HAP-1 (cell line): ENCODE results near the gene FAM111A.

Experiments used
- DNase-seq, 2 experiments: peaks; one replicate each; pipeline ENCODE4 v3.0.0-alpha.2; 2016 to 2020; ENCODE audit warnings: low spot score in 2 of 2
- H3K27me3 ChIP-seq: fragments of 250-450 bp; sonication (Bioruptor Pico); 2 replicates; pipeline ENCODE4 v1.5.1; 2020; ENCODE audit warnings: low read depth, mild to moderate bottlenecking, moderate library complexity
- H3K36me3 ChIP-seq: fragments of 250-450 bp; sonication (Bioruptor Pico); replicated peaks from 2 replicates; pipeline ENCODE4 v1.5.1; 2020; ENCODE audit warnings: mild to moderate bottlenecking
- H3K4me1 ChIP-seq: fragments of 250-450 bp; sonication (Bioruptor Pico); 2 replicates; pipeline ENCODE4 v1.5.1; 2020; ENCODE audit warnings: mild to moderate bottlenecking
- H3K4me3 ChIP-seq: fragments of 250-450 bp; sonication (Bioruptor Pico); 2 replicates; pipeline ENCODE4 v1.5.1; 2020; ENCODE audit warnings: mild to moderate bottlenecking, moderate library complexity
- H3K9me3 ChIP-seq: fragments of 250-450 bp; sonication (Bioruptor Pico); 2 replicates; pipeline ENCODE4 v1.5.1; 2020; ENCODE audit warnings: mild to moderate bottlenecking, moderate library complexity
- in situ Hi-C: fragments of 300-500 bp; cut with MboI; formaldehyde crosslinking; loops from 3 replicates; pipeline ENCODE4 v1.14.3; 2020; ENCODE audit warnings: low sequenced_read_pairs, inconsistent platforms, mixed read lengths

Gene FAM111A

GRCh38 chr11:59179121-59179520 is 36.5 kb downstream of the FAM111A start:
- 0 out of 2 replicates have a peak, but pooled peaks cover 4% of the 10 kb centered on the region for H3K9me3 ChIP-seq
- no peaks in the 10 kb centered on the region for H3K27me3 ChIP-seq
- in situ Hi-C loops, result no loop called here
- DNase-seq, result no peak
- H3K4me3 ChIP-seq, result no peak overlapping the region
- peaks cover 8% of the 10 kb centered on the region for H3K4me1 ChIP-seq
- H3K36me3 ChIP-seq, result peaks cover 5% of the 10 kb centered on the region

GRCh38 chr11:59180168-59180776 is 37.6 kb downstream of the FAM111A start:
- Histone ChIP-seq H3K9me3 (0 out of 2 replicates have a peak, but pooled peaks cover 4% of the 10 kb centered on the region), H3K4me3 (no peak overlapping the region), H3K36me3 (peaks cover 5% of the 10 kb centered on the region), H3K4me1 (no peaks in the 10 kb centered on the region), H3K27me3 (no peaks in the 10 kb centered on the region)
- DNase-seq, result no peak
- in situ Hi-C loops, result no loop called here

- no peak overlapping the region for H3K4me3 ChIP-seq
- H3K4me1 ChIP-seq, result no peaks in the 10 kb centered on the region
- no peaks in the 10 kb centered on the region for H3K27me3 ChIP-seq
- peaks cover 5% of the 10 kb centered on the region for H3K36me3 ChIP-seq
- H3K9me3 ChIP-seq, result 0 out of 2 replicates have a peak, but pooled peaks cover 4% of the 10 kb centered on the region
- in situ Hi-C loops, result no loop called here
- no peak for DNase-seq
Observed at GRCh38 chr11:59180907-59181306, 38.3 kb downstream of the FAM111A start.

GRCh38 chr11:59181746-59182456 is 39.2 kb downstream of the FAM111A start:
- DNase-seq, result no peak
- in situ Hi-C loops, result no loop called here
- Histone ChIP-seq H3K4me1 (no peaks in the 10 kb centered on the region), H3K36me3 (peaks cover 5% of the 10 kb centered on the region), H3K27me3 (no peaks in the 10 kb centered on the region), H3K4me3 (no peak overlapping the region), H3K9me3 (0 out of 2 replicates have a peak, but pooled peaks cover 4% of the 10 kb centered on the region)

- peaks cover 5% of the 10 kb centered on the region for H3K36me3 ChIP-seq
- in situ Hi-C loops, result no loop called here
- DNase-seq, result peak in 1 of 2 experiments; percentile 15
- H3K9me3 ChIP-seq, result 0 out of 2 replicates have a peak, but pooled peaks cover 4% of the 10 kb centered on the region
- no peak overlapping the region for H3K4me3 ChIP-seq
- no peaks in the 10 kb centered on the region for H3K27me3 ChIP-seq
- H3K4me1 ChIP-seq, result no peaks in the 10 kb centered on the region
Observed at GRCh38 chr11:59182457-59183151, 39.9 kb downstream of the FAM111A start.

GRCh38 chr11:59183771-59184170 is 41.1 kb downstream of the FAM111A start:
- Histone ChIP-seq H3K9me3 (0 out of 2 replicates have a peak, but pooled peaks cover 4% of the 10 kb centered on the region), H3K36me3 (peaks cover 5% of the 10 kb centered on the region), H3K4me3 (no peak overlapping the region), H3K4me1 (no peaks in the 10 kb centered on the region), H3K27me3 (no peaks in the 10 kb centered on the region)
- DNase-seq, result no peak
- in situ Hi-C loops, result no loop called here

- in situ Hi-C loops, result no loop called here
- H3K4me1 ChIP-seq, result no peaks in the 10 kb centered on the region
- peaks cover 5% of the 10 kb centered on the region for H3K36me3 ChIP-seq
- H3K4me3 ChIP-seq, result no peak overlapping the region
- no peaks in the 10 kb centered on the region for H3K9me3 ChIP-seq
- no peaks in the 10 kb centered on the region for H3K27me3 ChIP-seq
- no peak for DNase-seq
Observed at GRCh38 chr11:59184691-59185339, 42.2 kb downstream of the FAM111A start.

- Histone ChIP-seq H3K27me3 (no peaks in the 10 kb centered on the region), H3K4me3 (no peak overlapping the region), H3K4me1 (no peaks in the 10 kb centered on the region), H3K36me3 (peaks cover 5% of the 10 kb centered on the region), H3K9me3 (no peaks in the 10 kb centered on the region)
- in situ Hi-C loops, result no loop called here
- DNase-seq, result no peak
Observed at GRCh38 chr11:59185386-59185945, 42.8 kb downstream of the FAM111A start.

- in situ Hi-C loops, result no loop called here
- DNase-seq, result peak; percentile 13 to 74
- Histone ChIP-seq H3K27me3 (no peaks in the 10 kb centered on the region), H3K4me3 (no peak overlapping the region), H3K9me3 (no peaks in the 10 kb centered on the region), H3K4me1 (no peaks in the 10 kb centered on the region), H3K36me3 (peaks cover 5% of the 10 kb centered on the region)
Observed at GRCh38 chr11:59186130-59186594, 43.5 kb downstream of the FAM111A start.

GRCh38 chr11:59187035-59187434 is 44.4 kb downstream of the FAM111A start:
- DNase-seq, result no peak
- peaks cover 5% of the 10 kb centered on the region for H3K36me3 ChIP-seq
- no peaks in the 10 kb centered on the region for H3K4me1 ChIP-seq
- H3K4me3 ChIP-seq, result no peak overlapping the region
- in situ Hi-C loops, result no loop called here
- H3K9me3 ChIP-seq, result no peaks in the 10 kb centered on the region
- H3K27me3 ChIP-seq, result no peaks in the 10 kb centered on the region

GRCh38 chr11:59187587-59187986 is 44.9 kb downstream of the FAM111A start:
- in situ Hi-C loops, result no loop called here
- H3K36me3 ChIP-seq, result peaks cover 5% of the 10 kb centered on the region
- no peaks in the 10 kb centered on the region for H3K27me3 ChIP-seq
- no peaks in the 10 kb centered on the region for H3K4me1 ChIP-seq
- no peak overlapping the region for H3K4me3 ChIP-seq
- DNase-seq, result no peak
- H3K9me3 ChIP-seq, result no peaks in the 10 kb centered on the region

GRCh38 chr11:59188954-59189353 is 46.3 kb downstream of the FAM111A start:
- no peaks in the 10 kb centered on the region for H3K9me3 ChIP-seq
- H3K36me3 ChIP-seq, result peaks cover 10% of the 10 kb centered on the region
- no peak for DNase-seq
- in situ Hi-C loops, result no loop called here
- peaks cover 4% of the 10 kb centered on the region; the same call in 1 of the 2 replicates for H3K4me1 ChIP-seq
- H3K4me3 ChIP-seq, result no peak overlapping the region
- H3K27me3 ChIP-seq, result no peaks in the 10 kb centered on the region

GRCh38 chr11:59189986-59190385 is 47.3 kb downstream of the FAM111A start:
- no peak for DNase-seq
- in situ Hi-C loops, result no loop called here
- H3K36me3 ChIP-seq, result peaks cover 10% of the 10 kb centered on the region
- no peaks in the 10 kb centered on the region for H3K9me3 ChIP-seq
- H3K4me1 ChIP-seq, result peaks cover 4% of the 10 kb centered on the region; the same call in 1 of the 2 replicates
- no peaks in the 10 kb centered on the region for H3K27me3 ChIP-seq
- H3K4me3 ChIP-seq, result no peak overlapping the region
